A549 treated with CpdA at 1 μM for 4 hours (cell line): Measurements from ENCODE around the gene PAAF1. TPM values are rescaled to one million over a fixed set of nuclear protein-coding genes. Genes with fewer than 3 reads are reported as not detected.

Experiments used
- total RNA-seq: library from RNA; stranded (reverse); fragments of 200-300 nt; extraction: Qiagen RNA extraction; gene quantifications from 5 replicates; pipeline ENCODE4 v1.2.3, GENCODE V29; 2022; ENCODE audit warnings: low read depth

Gene PAAF1
- 11.6 to 13.5 TPM (median 12.5 TPM) in 5 replicates for total RNA-seq

GRCh38 chr11:73876424-73877310, at the start of gene PAAF1, which contains the start of gene COA4:
Gene PAAF1, plus strand, starts transcription at chr11:73876999. Its CDS starts 23 bp downstream, at chr11:73877022.
Gene COA4, minus strand, starts transcription at chr11:73876846. Its CDS starts 3,468 bp downstream, at chr11:73873378.

GRCh38 chr11:73950869-73951710, 74.3 kb downstream of the PAAF1 start, which contains the start of gene DNAJB13:
Gene DNAJB13, plus strand, starts transcription at chr11:73951026. Its CDS starts 44 bp downstream, at chr11:73951070.

Other genes with a start within 250 kb of the PAAF1 start
- 0.41 to 0.86 TPM (median 0.55 TPM) in 5 replicates for gene PLEKHB1, start 230.4 kb upstream of the PAAF1 start, total RNA-seq
- 51.2 to 63.4 TPM (median 60.5 TPM) in 5 replicates for gene RAB6A, start 115.9 kb upstream of the PAAF1 start, total RNA-seq
- 44.9 to 58.6 TPM (median 51.8 TPM) in 5 replicates for gene MRPL48, start 89.1 kb upstream of the PAAF1 start, total RNA-seq
- 125 to 145 TPM (median 138 TPM) in 5 replicates for gene COA4, start 153 bp upstream of the PAAF1 start, total RNA-seq
- 0.23 to 0.45 TPM (median 0.30 TPM) in 4 of 5 replicates, not detected in the other for gene DNAJB13, start 74.0 kb downstream of the PAAF1 start, total RNA-seq
- 60.1 to 93.0 TPM (median 67.0 TPM) in 5 replicates for gene UCP2, start 105.8 kb downstream of the PAAF1 start, total RNA-seq
- 1.0 to 2.0 TPM (median 1.7 TPM) in 5 replicates for gene UCP3, start 132.1 kb downstream of the PAAF1 start, total RNA-seq